Endothelial cell of umbilical vein (primary cell): ENCODE results near the gene PDE4B.

Experiments
- EZH2 ChIP-seq: IDR thresholded peaks from 2 replicates; pipeline ENCODE4 v1.6.1; 2012; ENCODE audit warnings: borderline replicate concordance, low read depth, mild to moderate bottlenecking, moderate library complexity, low read length, inconsistent platforms; ENCODE audit not compliant: severe bottlenecking
- FOS ChIP-seq: IDR thresholded peaks from 2 replicates; pipeline ENCODE4 v1.6.1; 2011; ENCODE audit warnings: mild to moderate bottlenecking, low read length, moderate library complexity, borderline replicate concordance; ENCODE audit not compliant: insufficient read depth
- GATA2 ChIP-seq: IDR thresholded peaks from 2 replicates; pipeline ENCODE4 v1.7.0; 2011; ENCODE audit warnings: low read depth, mild to moderate bottlenecking, moderate library complexity, mixed read lengths, low read length; ENCODE audit not compliant: insufficient read length, insufficient read depth
- JUN ChIP-seq: IDR thresholded peaks from 2 replicates; pipeline ENCODE4 v1.6.1; 2011; ENCODE audit warnings: borderline replicate concordance, low read depth; ENCODE audit not compliant: insufficient read length, insufficient read depth
- MYC ChIP-seq: IDR thresholded peaks from one replicate; pipeline ENCODE4 v1.6.1; 2011; ENCODE audit warnings: mild to moderate bottlenecking, low read depth, low read length
- POLR2A ChIP-seq: IDR thresholded peaks from 2 replicates; pipeline ENCODE4 v1.6.1; 2012; ENCODE audit warnings: low read depth, mild to moderate bottlenecking, control low read depth, low read length
- POLR2AphosphoS5 ChIP-seq: IDR thresholded peaks from 2 replicates; pipeline ENCODE4 v1.6.1; 2012; ENCODE audit warnings: low read depth, mild to moderate bottlenecking, control low read depth, low read length, moderate library complexity; ENCODE audit not compliant: insufficient read depth
- TF ChIP-seq, protein P1 (sequence below), 2 donors: IDR thresholded peaks; 1 replicate in 1 of 2; 2 replicates in 1 of 2; pipeline ENCODE4 v1.5.1; 2011; ENCODE audit warnings: low read length in 2 of 2, mild to moderate bottlenecking in 2 of 2, moderate library complexity in 2 of 2, control low read depth in 1 of 2, inconsistent platforms in 1 of 2, low read depth in 1 of 2; ENCODE audit not compliant: insufficient read depth in 1 of 2; ENCODE audit errors: extremely low read depth in 1 of 2
- TF ChIP-seq, protein P2 (sequence below): IDR thresholded peaks from 2 replicates; pipeline ENCODE4 v1.6.1; 2011; ENCODE audit not compliant: insufficient read depth, insufficient read length

DNA sequence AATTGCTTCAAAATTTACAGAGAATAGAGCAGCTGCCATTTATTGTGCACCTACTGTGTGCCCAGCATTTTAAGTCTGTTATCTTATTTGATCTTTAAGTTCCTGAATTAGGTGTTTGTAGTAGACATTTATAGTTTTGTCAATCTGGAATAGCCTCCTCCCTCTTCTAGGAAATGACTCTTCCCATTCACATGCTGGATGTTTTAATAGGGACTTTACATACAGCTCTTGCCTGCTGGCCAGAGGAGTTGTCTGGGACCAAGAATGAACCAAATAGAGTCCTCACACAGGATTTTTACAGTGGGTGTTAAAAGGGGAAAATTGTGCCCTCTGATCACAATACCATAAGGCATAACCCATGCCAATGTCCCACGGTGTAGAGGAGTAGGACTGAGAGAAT lies 367.1 kb downstream of the PDE4B start:
- no peak for TF ChIP-seq EZH2
- TF ChIP-seq POLR2A = no peak
- TF ChIP-seq, protein P1, sequence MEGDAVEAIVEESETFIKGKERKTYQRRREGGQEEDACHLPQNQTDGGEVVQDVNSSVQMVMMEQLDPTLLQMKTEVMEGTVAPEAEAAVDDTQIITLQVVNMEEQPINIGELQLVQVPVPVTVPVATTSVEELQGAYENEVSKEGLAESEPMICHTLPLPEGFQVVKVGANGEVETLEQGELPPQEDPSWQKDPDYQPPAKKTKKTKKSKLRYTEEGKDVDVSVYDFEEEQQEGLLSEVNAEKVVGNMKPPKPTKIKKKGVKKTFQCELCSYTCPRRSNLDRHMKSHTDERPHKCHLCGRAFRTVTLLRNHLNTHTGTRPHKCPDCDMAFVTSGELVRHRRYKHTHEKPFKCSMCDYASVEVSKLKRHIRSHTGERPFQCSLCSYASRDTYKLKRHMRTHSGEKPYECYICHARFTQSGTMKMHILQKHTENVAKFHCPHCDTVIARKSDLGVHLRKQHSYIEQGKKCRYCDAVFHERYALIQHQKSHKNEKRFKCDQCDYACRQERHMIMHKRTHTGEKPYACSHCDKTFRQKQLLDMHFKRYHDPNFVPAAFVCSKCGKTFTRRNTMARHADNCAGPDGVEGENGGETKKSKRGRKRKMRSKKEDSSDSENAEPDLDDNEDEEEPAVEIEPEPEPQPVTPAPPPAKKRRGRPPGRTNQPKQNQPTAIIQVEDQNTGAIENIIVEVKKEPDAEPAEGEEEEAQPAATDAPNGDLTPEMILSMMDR (IDR thresholded peaks at IDR 0.05; ENCODE audit: extremely low read depth in 1 of 2, insufficient read depth in 1 of 2, low read depth in 1 of 2, low read length in 2 of 2) = no peak
- no peak for TF ChIP-seq POLR2AphosphoS5
- no peak for TF ChIP-seq MYC
- TF ChIP-seq, protein P2, sequence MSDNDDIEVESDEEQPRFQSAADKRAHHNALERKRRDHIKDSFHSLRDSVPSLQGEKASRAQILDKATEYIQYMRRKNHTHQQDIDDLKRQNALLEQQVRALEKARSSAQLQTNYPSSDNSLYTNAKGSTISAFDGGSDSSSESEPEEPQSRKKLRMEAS = no peak
- TF ChIP-seq GATA2 = no peak
- TF ChIP-seq FOS = no peak
- TF ChIP-seq JUN = no peak
